ENCODE results near the gene PPM1L. TPM values are rescaled to one million over a fixed set of nuclear protein-coding genes. Genes with fewer than 3 reads are reported as not detected.

Gene PPM1L
- total and polyA plus RNA-seq, 8 donors, result 5.1 to 12.7 (median 5.4) TPM

GRCh38 chr3:160758929-160759577 lies 3.0 kb downstream of the PPM1L start:
- H3K27me3 ChIP-seq, result peaks cover 0 to 11% of the 10 kb centered on the region in 2 donors
- no peak for ATAC-seq
- no peak overlapping the region for H3K27ac ChIP-seq
- intact Hi-C loops (cut with DNase I), result no loop called here
- H3K36me3 ChIP-seq, result no peaks in the 10 kb centered on the region
- no peak overlapping the region for H3K4me3 ChIP-seq
- no peak for DNase-seq
- peaks cover 0 to 23% of the 10 kb centered on the region in 2 donors for H3K4me1 ChIP-seq
- TF ChIP-seq CTCF (IDR thresholded peaks at IDR 0.05), result no peak
- H3K9me3 ChIP-seq, result no peaks in the 10 kb centered on the region

DNA sequence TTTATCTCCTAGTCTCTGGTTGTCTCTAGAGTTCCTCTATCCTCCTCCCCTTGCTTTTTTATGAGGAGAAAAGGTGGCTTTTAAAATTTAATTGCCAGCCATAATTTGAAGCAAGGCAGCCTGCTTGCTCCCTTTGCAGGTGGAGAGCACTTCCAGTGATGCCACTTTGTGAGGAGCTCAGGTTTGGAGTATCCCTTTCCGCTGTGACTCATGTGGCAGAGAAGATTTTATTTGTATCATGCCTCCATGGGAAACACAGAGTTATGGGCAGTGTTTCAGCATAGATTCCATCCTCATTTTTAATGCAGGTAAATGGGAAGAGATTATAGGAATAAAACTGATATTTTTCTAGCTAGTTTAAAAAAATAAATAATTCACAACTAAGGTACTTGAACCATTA lies 7.0 kb downstream of the PPM1L start:
- H3K9me3 ChIP-seq, result no peaks in the 10 kb centered on the region
- no peak for TF ChIP-seq CTCF (IDR thresholded peaks at IDR 0.05)
- H3K27me3 ChIP-seq, result no peaks in the 10 kb centered on the region
- H3K36me3 ChIP-seq, result no peaks in the 10 kb centered on the region
- ATAC-seq, result no peak
- H3K27ac ChIP-seq, result no peak overlapping the region
- DNase-seq, result no peak
- no peaks in the 10 kb centered on the region for H3K4me1 ChIP-seq
- H3K4me3 ChIP-seq, result no peak overlapping the region
- intact Hi-C loops (cut with DNase I), result no loop called here

GRCh38 chr3:160765211-160765610 lies 9.2 kb downstream of the PPM1L start:
- Histone ChIP-seq H3K9me3 (no peaks in the 10 kb centered on the region), H3K27ac (no peak overlapping the region), H3K27me3 (no peaks in the 10 kb centered on the region), H3K36me3 (no peaks in the 10 kb centered on the region), H3K4me1 (no peaks in the 10 kb centered on the region), H3K4me3 (no peak overlapping the region)
- DNase-seq (no peak), ATAC-seq (no peak)
- TF ChIP-seq CTCF (IDR thresholded peaks at IDR 0.05), result no peak
- intact Hi-C loops (cut with DNase I), result no loop called here

DNA sequence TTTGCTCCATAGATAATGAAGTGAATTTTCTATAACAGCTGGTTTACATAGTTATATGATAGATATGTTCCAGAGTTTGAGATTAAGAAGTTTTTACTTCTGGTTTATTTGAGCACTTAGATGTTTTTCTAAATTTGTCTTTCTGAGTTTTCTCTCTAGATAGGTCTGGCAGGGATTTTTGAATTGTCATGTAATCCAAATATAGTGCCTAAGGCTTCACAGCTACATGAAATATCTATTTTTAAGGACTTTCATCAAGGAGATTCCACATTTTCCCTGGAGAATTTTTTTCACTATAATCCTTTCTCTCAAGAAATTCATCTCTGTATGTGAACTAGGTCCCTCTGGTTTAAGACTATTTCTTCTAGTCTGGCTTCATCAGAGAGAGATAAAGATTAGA lies 12.0 kb downstream of the PPM1L start:
- no peaks in the 10 kb centered on the region for H3K27me3 ChIP-seq
- no peak overlapping the region for H3K4me3 ChIP-seq
- intact Hi-C loops (cut with DNase I), result no loop called here
- TF ChIP-seq CTCF (IDR thresholded peaks at IDR 0.05), result no peak
- H3K9me3 ChIP-seq, result no peaks in the 10 kb centered on the region
- no peak overlapping the region for H3K27ac ChIP-seq
- DNase-seq (no peak), ATAC-seq (no peak)
- no peaks in the 10 kb centered on the region for H3K4me1 ChIP-seq
- H3K36me3 ChIP-seq, result no peaks in the 10 kb centered on the region

DNA sequence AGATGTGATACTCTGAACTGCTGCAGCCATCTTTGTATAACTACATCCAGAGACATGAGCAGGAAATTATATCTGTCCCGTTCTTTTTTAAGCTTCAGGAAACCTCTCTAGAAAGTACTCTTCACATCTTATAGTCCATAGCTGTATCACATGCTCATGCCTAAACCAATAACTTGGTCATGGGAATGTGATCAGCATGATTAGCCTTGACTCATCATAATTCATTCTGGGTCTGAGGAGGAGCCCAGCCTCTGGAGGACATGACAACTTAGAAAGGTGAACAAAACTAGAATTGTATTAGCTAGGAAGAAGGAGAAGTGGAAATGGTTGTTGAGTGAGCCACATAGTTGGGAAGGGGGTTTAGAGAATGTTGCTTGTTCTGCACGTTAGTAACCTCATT lies 12.9 kb downstream of the PPM1L start:
- Histone ChIP-seq H3K27me3 (no peaks in the 10 kb centered on the region), H3K9me3 (no peaks in the 10 kb centered on the region), H3K4me1 (no peaks in the 10 kb centered on the region), H3K4me3 (no peak overlapping the region), H3K27ac (no peak overlapping the region), H3K36me3 (no peaks in the 10 kb centered on the region)
- intact Hi-C loops (cut with DNase I), result no loop called here
- TF ChIP-seq CTCF (IDR thresholded peaks at IDR 0.05), result no peak
- no peak for ATAC-seq
- no peak for DNase-seq

All from left lung (tissue), 10 donors.